Limb (tissue), 2 donors: ENCODE data around the gene ADAMTS3.
"Not testable (repeated sequence)": the region's sequence is repeated elsewhere in the genome, so short reads cannot be mapped to it uniquely, and the experiment has no call there.

Experiments
- DNase-seq, 2 donors: peaks; one replicate each; pipeline ENCODE4 v3.0.0-alpha.2; 2016; ENCODE audit errors: extremely low spot score in 2 of 2

ADAMTS3 gene

DNA sequence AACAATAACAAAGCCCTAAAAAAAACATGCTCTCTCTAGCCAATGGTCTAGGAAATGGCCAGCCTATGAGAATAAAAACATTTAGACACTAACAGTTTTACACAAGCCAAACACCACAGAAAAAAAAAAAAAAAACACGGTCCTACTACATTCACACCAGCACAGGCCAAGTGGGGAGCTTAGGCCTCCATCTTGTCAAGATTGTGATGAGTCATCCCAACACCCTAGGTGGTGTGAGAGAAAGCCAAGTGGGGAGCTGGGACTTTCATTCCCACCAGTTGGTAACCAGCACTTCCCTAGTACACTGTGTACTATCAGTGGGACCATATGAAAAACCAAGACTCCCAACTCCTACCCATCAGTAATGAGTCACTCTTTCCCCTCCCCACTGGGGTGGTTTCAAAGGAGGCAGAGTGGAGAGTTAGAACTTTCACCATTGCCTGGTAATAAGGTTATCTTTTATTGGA lies 95.6 kb downstream of the ADAMTS3 start:
- no peak for DNase-seq

DNA sequence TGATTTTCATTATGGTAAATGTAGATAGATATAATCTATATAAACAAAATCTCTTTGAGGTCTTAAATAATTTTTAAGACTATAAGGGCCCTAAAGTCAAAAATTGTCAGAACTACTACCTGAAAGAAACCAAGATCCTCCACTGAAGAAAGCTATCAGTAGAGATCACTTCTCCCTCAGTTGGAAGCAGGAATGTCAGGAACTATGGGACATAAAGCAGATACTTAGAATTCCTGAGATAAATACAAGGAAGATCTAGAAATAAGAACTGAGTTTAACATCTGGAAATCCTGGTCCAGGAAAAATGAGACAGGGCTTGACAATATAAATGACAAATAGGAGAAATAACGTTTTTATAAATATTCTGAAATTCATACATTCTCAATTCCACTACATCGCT lies 97.2 kb downstream of the ADAMTS3 start:
- no peak for DNase-seq

DNA sequence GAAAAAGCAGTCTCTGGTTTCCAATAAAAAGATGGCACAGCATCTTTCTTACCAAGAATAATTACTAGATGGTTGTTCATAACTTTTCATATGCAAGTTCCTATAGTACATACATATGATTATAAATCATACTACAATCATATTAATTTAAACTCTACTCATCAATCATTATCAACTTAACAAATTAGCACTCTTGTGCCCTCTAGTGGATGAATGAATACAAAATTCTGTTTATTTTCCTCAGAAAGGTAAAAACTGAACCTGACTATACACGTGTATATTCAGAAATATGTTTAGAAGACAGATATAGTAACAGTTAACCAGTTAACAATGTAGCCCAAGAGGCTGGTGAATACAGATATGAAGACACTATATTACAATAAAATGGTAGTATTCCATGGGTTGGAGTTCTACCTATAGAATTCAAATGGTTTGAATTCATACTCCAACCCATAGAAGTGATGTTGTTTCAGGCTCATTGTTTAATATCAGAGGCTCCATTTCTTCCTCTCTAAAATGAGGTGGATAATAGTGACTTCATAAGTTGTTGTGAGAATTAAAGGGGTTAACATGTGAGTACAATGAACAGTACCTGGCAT lies 100.0 kb downstream of the ADAMTS3 start:
- no peak for DNase-seq

DNA sequence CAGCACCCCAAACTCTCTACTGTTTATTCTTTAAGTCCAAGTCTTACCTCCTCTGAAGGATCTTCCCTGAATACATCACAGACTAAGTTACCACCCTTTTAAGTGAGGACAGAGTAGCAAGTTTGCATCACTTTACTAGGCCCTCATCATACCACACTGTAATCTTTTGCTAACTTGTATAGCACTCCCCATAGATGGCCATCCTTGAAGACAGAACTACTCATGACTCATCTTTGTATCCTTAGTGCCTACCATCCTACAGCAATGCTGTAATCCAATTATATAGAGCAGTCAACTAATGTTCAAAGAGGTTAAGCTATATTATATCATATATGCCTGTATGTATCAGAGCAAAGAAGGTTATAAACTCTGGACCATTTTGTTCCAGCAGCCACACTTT lies 101.4 kb downstream of the ADAMTS3 start:
- no peak for DNase-seq

DNA sequence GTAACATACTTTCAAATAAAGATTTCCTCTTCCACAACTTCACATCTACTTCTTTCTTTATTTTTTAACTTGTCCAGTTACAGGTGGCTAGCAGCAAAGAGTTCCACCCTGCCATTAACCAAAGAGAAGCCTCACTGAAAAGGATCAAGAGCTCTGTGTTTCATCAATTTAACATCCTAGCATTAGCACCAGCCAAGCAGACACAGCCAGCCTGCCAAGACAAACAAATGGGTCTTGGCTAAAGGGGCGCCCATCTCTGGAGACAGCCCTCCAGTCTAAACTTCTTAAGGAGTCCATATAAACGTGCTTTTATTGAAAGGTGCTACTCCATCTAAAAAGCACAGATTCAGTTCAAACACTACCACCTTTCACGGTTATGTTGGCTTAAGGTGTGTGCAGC lies 105.3 kb downstream of the ADAMTS3 start:
- DNase-seq: peak in 1 of 2 donors; percentile 39

DNA sequence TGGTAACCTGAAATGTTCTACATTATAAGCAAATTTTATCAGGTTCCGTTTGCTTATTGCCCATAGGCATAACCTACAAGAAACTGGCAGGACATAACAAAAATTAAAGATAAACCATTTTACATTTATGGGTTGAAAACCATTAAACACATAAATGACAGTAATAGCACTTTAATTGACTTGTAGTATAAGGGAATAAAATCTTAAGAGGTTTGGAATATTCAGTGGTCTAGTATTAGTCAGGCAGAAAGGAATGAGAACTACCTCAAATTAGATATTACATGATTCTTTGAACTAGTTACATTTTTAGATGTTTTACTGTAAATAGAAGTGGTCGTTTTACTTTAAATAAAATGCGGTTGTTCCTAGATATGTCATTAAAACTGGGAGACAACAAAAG lies 111.9 kb downstream of the ADAMTS3 start:
- no peak for DNase-seq

DNA sequence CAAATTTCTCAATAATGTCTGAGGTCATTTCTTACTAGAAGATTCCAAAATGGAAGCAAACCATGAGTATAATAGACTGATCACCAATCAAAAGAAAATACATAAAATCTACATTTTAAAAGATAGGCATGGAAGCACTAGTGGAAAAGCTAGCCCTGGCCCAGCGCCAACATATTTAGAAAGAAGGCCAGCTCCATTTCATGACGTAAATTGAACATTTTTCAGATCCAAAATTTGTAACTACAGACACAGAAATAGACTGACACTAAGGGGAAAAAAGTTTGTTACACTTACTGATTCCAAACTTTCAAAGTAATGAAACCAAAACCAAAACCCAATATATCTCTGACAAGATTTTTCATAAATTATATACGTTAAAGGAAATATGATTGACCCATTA lies 117.7 kb downstream of the ADAMTS3 start:
- DNase-seq: peak; percentile 50 to 51

DNA sequence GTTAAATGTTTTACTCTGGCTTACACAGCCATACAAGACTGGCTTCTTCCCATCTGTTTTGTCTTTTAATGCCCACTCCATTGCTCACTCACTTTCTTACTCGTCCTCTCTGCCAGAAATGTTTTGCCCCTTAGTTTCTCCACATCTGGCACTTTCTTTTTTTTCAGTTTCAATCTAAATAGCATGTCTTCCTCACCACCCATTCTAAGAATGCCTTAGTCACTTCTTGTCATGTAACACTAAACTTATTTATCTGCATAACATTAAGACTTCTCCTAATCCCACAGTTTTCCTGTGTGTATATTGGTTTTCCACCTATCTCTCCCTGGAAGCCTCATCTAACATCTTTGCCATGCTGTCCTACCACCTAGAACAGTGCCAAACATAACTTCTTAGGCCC lies 119.3 kb downstream of the ADAMTS3 start:
- no peak for DNase-seq

DNA sequence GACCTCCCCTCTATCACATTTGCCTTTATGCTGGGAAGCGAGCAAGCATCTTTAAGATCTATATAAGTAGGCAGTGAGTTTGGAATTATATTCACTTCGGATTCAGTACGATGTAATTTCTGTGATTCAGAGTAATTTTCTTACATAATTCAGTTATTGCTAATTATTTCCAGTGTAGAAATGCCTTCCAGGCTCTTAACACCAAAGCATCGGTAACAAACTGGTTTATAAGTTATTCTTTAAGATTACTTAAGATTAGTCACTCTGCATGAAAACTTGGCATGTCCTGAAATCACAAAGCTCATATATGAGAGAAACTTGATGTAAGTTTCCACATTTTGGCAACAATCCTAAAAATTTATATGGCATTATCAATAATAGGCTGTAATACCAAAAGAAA lies 120.8 kb downstream of the ADAMTS3 start:
- DNase-seq: no peak

DNA sequence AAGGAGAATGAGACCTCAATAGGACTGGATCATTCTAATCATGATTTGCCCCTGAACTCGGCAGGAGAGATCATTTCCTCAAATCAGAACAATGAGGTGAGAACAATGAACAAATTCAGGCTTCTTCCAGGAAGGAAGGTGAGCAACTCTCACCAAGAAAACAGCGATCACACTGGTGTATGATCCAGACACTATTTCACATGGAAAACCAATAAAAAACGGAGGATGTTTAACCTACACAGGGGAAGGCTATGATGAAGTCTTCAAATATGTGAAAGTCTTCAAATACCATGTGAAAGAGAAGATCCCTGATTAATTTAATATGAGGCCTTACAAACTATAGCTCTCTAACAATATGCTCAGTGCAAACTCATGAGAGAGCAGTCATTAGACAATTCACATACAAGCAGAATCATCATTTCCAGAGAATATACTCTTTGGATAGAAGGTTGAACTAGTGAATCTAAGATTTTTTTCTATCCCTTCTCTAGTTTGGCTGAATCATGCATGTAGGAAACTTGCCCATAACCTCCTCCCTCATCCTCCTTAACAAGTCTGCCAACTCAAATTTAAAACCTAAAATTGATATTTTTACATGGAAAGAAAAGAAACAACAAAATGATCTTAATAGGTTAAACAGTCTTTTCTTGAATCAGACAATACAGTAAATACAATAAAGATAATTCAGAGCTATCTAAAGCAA lies 122.5 kb downstream of the ADAMTS3 start:
- DNase-seq: no peak

DNA sequence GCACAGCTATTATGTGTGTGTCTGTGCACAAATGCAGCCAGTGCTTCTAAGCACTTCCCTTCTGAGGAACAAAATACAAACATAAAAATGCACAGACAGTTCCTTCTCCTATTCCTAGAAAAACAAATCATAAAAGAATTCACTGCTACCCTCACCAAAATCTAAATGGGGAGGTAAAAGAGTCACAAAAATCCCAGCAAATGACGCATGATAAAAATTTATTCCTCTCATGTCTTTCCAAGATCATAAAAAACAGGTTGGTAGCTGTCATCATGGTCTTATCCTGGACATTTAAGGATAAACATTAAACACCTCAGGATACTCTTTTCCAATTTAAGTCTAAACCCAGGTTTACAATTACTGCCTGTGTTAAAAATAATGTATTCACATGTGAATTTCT lies 124.9 kb downstream of the ADAMTS3 start:
- no peak for DNase-seq

DNA sequence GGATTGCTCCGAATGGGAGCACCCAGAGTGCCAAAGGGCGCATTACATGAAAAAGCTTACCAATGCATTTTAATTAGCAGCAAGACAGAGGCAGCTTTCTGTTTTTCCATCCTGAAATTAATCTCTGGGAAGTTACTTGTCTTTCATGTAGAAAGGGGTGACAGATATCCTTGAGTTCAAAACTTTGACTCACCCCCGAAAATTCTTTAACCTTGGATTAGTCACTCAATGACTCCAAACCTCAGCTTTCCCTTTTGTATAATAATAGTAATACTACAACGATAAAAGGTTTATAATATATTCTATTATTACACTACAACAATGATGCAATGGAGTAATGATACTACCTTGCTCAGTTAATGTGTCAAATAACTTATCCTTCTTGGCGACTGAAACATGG lies 126.3 kb downstream of the ADAMTS3 start:
- no peak for DNase-seq

DNA sequence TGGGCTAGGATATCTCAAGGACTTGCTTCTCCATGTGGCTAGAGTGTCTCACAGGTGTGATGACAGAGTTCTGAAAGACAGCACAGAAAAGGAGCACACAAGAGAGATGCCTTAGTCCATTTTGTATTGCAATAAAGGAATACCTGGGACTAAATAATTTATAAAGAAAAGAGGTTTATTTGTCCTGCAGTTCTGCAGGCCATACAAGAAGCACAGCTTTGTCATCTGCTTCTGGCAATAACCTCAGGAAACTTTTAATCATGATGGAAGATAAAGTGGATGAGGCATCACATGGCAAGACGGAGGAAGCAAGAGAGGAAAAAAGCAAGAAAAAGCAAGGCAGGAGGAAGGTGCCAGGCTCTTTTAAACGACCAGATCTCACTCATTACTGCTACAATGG lies 126.9 kb downstream of the ADAMTS3 start:
- no peak for DNase-seq

DNA sequence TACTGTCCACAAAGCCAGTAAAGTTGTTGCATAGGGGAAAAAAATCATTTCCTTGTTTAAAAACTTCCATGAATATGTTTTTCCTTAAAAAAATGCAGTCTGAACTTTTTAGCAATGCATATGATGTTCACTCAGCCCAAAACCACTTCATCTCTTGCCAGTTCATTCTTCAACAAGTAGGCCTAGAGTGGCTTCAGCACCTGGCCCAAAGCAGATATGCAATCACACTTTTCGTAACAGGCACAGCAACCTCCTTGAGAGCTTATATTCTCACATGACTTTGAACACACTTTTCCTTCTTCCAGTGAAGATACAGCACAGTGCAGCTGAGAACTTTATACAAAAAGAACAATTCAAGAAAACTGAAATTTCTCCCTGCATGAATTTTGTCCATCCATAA lies 128.6 kb downstream of the ADAMTS3 start:
- DNase-seq: no peak

DNA sequence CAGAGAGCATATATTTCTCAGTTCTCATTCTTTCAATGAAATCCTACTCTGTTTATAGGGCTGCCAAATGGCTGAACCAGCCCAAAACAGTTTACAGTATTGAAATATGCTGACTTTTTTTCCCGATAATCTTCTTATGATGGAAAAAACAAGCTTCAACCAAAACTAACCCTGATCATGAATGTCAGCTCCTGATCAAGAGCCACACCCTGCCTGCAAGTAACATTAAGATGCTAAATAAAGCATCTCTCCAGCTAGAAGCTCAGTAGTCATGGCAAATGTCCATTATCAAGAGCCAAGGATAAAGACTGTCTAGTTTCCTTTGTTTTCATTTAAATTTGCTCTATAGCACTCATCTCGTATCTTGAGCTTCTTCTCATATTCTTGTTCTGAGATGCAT lies 136.0 kb downstream of the ADAMTS3 start:
- no peak for DNase-seq

DNA sequence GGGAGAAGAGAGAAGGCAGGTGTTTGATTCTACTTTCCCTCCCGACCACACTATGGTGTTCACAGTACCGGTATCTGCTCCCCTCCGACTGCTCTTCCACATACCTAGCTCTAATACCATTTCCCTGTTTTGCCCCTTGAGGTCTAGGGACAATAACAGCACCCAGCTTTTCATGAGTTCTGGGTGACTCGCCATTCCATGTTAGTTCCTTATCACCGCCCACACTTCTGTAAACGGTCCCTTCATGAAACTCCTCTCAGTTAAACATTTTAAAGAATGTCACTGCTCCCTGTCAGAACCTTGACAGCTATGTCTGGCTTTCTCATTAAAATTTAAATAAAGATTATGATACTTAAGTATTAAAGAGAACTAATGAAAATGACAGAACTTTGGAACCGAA lies 136.7 kb downstream of the ADAMTS3 start:
- no peak for DNase-seq

DNA sequence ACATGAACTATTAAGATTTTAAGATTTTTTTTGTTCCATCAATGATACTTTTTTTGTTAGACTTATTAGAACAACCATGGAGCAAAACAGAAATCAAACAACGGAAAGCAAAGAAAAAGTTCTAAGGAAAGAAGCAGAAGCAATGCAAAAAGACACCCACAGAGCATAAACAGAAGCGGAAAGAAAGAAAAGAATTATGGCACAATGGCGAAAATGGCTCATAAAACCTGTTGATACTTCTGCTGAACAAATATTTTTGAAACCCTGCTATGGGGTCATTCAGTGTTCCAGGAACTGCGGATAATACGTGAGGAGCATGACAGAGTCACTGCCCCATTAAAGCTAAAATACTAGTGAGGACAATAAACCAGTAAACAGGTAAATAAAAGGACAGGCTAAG lies 138.0 kb downstream of the ADAMTS3 start:
- DNase-seq: no peak

DNA sequence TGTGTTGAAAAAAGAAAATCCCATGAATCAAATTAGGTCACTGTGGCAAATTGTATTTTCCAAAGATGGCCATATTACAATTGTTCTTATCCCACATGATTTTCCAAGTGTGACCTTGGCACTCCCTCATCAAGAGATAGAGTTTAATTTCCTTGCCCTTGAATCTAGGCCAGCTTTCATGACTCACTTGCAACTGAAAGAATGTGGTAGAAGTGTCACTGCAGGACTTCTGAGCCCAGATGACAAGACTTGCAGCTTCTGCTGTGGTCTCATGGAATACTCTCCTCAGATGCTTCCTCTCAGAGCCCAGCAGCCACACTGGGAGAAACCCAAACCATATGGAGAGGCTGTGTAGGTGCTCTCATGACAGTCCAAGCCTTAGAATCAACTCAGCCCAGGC lies 139.0 kb downstream of the ADAMTS3 start:
- no peak for DNase-seq

DNA sequence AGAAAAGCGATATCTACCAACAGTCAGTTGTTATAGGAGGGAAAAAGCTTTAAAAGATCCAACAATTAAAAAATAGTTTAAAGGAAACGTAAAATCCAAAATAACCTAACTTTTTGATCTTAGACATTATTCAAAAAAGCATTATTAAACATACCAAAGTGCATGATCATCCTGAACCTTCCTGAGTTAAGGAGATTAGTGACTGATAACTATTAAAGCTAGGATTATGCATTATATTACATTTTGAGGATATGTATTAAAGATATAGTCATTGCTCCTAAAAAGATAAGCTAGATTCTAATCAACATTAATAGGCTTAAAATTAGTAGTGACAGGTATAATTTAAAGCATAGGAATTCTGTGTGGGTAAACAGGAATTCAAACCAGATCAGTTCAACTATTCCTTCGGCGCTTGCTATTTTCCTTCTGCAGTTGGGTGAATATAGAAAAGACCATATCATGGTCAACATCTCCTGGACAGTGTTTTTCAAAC lies 139.6 kb downstream of the ADAMTS3 start:
- DNase-seq: no peak

DNA sequence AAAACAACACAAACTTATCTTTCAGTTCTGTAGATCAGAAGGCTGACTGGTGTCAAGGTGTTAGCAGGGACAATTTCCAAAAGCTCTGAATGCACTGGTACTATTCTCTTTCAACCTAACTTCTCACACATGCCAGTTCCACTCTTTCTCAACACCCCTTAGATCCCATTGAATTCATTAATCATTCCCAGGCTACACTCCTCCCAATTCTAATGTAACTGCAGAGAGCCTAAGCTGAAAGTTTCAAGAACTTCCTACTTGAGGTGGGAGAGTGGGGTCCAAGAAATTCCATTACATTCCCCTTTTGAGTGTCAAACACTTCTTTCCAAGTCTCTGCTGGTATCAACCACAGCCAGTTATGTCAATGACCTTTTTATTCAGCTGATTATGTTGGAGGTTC lies 142.0 kb downstream of the ADAMTS3 start:
- DNase-seq: no peak

DNA sequence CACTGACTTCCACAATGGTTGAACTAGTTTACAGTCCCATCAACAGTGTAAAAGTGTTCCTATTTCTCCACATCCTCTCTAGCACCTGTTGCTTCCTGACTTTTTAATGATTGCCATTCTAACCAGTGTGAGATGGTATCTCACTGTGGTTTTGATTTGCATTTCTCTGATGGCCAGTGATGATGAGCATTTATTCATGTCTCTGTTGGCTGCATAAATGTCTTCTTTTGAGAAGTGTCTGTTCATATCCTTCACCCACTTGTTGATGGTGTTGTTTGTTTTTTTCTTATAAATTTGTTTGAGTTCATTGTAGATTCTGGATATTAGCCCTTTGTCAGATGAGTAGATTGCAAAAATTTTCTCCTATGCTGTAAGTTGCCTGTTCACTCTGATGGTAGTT lies 143.1 kb downstream of the ADAMTS3 start:
- DNase-seq: not testable (repeated sequence)

DNA sequence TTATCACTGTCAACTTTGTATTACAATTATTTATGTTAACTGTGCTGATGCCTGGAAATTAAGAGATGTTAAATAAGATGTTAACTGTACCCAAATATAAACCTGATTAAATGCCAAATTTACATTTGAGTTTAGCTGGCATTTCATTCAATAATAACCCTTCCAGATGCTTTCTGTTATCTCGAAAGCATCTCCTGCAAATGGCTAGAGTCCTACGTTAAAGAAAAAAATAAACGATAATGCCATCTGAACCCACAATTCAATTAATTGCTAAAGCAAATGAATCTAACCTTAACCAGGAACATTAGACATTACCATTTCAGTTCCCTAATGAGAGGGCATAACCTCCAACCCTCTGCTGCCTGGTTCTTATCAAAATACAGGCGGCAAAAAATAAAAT lies 145.0 kb downstream of the ADAMTS3 start:
- no peak for DNase-seq

DNA sequence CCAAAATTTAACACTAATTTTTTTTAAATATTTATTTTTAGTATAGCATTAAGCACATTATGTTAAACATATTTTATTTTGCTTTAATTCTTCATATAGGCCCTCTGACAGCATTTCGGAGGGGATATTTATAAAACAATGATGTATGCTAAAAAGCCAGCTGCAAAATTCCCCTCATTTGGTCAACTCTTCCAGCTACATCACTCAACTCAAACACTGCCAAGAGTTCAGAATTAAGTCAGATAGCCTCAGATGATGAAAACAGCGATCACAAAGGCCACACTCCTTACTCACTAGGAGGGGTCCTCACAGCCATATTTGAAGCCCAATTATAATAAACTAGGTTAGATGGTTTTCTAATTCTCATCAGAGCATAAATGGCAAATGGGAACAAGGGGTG lies 146.6 kb downstream of the ADAMTS3 start:
- DNase-seq: no peak
